ENCODE data around the gene SSTR4. TPM values are rescaled to one million over a fixed set of nuclear protein-coding genes. Genes with fewer than 3 reads are reported as not detected.

Gene SSTR4
- total and polyA plus RNA-seq, 9 of the 15 experiments (the other 6 are each of a cell fraction or from before 2014, with no cell fraction given) = not detected

GRCh38 chr20:23005776-23006175 is 29.3 kb upstream of the SSTR4 start (continued):
- no peak for TF ChIP-seq GTF2B (IDR thresholded peaks at IDR 0.05; ENCODE audit: extremely low read depth, insufficient read length)
- TF ChIP-seq ELF1 (tag; IDR thresholded peaks at IDR 0.05) = no peak
- TF ChIP-seq UBTF (IDR thresholded peaks at IDR 0.05; ENCODE audit: borderline replicate concordance in 1 of 2, low read depth in 2 of 2, low read length in 2 of 2) = no peak
- TF ChIP-seq PREB (CRISPR knock-in tag; IDR thresholded peaks at IDR 0.05) = no peak
- TF ChIP-seq CREM (IDR thresholded peaks at IDR 0.05; ENCODE audit: low read depth) = no peak

- no peak overlapping the region for H3K4me3 ChIP-seq
- H4K20me1 ChIP-seq (replicated peaks; ENCODE audit: control insufficient read depth, insufficient read depth, low read length) = no peaks in the 10 kb centered on the region
- BruUV-seq (replicated peaks) = no TSS peak
- ATAC-seq (no peak), FAIRE-seq (no peak), DNase-seq (ENCODE audit: extremely low read depth in 1 of 4, low spot score in 3 of 4) (no peak)
- intact Hi-C loops (cut with micrococcal nuclease) = no loop called here
- 19% methylated on average over 3 of the region's 3 CpGs for WGBS (ENCODE audit: insufficient coverage, low coverage, missing lambda C conversion rate)
- H3K36me3 ChIP-seq (ENCODE audit: control insufficient read depth, insufficient read depth, low read length) = no peaks in the 10 kb centered on the region
- CTCF ChIA-PET (ENCODE audit: low intra/inter-chr PET ratio) = no interaction called here
- H2AFZ ChIP-seq (ENCODE audit: low read depth, low read length) = no peak overlapping the region
- H3K27ac ChIP-seq (ENCODE audit: extremely low read depth, low read depth, low read length) = no peak overlapping the region
- no peaks in the 10 kb centered on the region for H3K9me1 ChIP-seq (ENCODE audit: control insufficient read depth, insufficient read depth, low read length)
- H3K4me1 ChIP-seq (replicated peaks in 1 of 2; ENCODE audit: control insufficient read depth in 2 of 2, insufficient read depth in 2 of 2, low read length in 2 of 2) = no peaks in the 10 kb centered on the region; a peak in 2 of 5 replicates
- in situ Hi-C loops (cut with MboI) = no loop called here
- POLR2A ChIA-PET = no interaction called here
- no peaks in the 10 kb centered on the region for H3K9me3 ChIP-seq (replicated peaks; ENCODE audit: control insufficient read depth, insufficient read depth, low read depth, low read length)
- no peak overlapping the region for H3K4me2 ChIP-seq (ENCODE audit: insufficient read depth, low read length)
- no peaks in the 10 kb centered on the region for H3K79me2 ChIP-seq (ENCODE audit: control insufficient read depth, insufficient read depth, low read length)
- no peak overlapping the region for H3K9ac ChIP-seq (ENCODE audit: insufficient read depth in 1 of 2, low read depth in 2 of 2, low read length in 2 of 2)
- H3K27me3 ChIP-seq (ENCODE audit: control insufficient read depth in 2 of 2, insufficient read depth in 2 of 2, low read length in 2 of 2) = peaks cover 0 to under 1% of the 10 kb centered on the region in 2 experiments; a peak in 1 of 5 replicates
- TF ChIP-seq YBX1 (IDR thresholded peaks at IDR 0.05) (no peak), ZNF282 (CRISPR knock-in tag; IDR thresholded peaks at IDR 0.05) (no peak), ARID1B (IDR thresholded peaks at IDR 0.05) (no peak), TAF15 (IDR thresholded peaks at IDR 0.05; ENCODE audit: low read depth, low read length) (no peak), ARID3B (CRISPR knock-in tag; IDR thresholded peaks at IDR 0.05; ENCODE audit: borderline replicate concordance) (no peak), NR4A1 (CRISPR knock-in tag; IDR thresholded peaks at IDR 0.05) (no peak), NR4A1 (tag; IDR thresholded peaks at IDR 0.05) (no peak), HDAC6 (IDR thresholded peaks at IDR 0.05; ENCODE audit: low read depth, low read length) (no peak), TFAM (CRISPR knock-in tag; conservative IDR thresholded peaks at IDR 0.05) (no peak), CREB3 (tag; conservative IDR thresholded peaks at IDR 0.05; ENCODE audit: low read depth) (no peak), ZNF24 (IDR thresholded peaks at IDR 0.05) (no peak)
Measured at GRCh38 chr20:23007462-23007861, 27.6 kb upstream of the SSTR4 start.
